Suppressor macrophage (primary cell): Measurements from ENCODE around the gene AFM.
"Not testable (repeated sequence)": the region's sequence is repeated elsewhere in the genome, so short reads cannot be mapped to it uniquely, and the experiment has no call there.

ENCODE experiments used
- DNase-seq, 4 experiments: peaks; one replicate each; pipeline ENCODE4 v3.0.0-alpha.2; 2020 to 2022

Gene AFM

DNA sequence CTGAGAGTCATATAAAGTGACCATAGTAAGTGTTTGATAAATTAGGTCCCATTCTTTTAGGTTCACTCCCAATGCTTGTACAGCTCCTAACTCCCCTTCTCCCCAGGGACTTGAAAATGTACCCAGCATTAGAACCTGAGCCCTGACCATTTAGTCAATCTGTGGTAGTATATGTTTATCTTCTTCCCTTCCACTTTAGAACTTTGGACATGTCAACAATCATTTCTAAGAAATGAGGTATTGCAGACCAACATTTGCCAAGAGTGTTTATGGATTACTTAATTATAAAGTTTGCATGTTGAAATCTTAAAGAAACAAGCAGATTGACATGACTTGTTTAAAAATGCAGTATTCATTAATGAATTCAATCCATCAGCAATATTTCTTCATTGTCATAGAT, 26.0 kb downstream of the AFM start:
- no peak for DNase-seq

DNA sequence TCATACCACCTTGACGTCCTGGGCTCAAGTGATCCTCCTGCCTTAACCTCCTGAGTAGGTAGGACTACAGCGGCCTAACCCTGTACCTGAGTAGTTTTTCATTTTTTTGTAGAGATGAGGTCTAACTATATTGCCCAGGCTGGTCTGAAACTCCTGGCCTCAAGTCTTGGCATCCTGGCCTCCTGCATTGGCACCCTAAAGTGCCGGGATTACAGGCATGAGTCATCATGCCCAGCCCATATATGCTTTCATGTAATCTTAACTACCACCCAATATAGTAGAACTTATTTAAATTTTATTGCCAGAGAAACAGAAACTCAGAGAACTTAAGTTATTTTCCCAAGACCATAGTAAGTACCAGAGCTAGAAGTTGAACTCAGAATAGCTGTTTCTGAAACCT, 27.1 kb downstream of the AFM start:
- DNase-seq = no peak

DNA sequence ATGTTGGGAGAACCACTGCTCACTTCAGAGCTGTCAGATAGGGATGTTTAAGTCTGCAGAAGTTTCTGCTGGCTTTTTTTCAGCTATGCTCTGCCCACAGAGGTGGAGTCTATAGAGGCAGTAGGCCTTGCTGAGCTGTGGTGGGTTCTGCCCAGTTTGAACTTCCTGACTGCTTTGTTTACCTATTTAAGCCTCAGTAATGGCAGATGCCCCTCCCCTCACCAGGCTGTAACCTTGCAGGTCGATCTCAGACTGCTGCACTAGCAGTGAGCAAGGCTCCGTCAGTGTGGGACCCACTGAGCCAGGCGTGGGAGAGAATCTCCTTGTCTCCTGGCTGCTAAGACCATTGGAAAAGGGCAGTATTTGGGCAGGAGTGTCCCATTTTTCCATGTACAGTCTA, 36.8 kb downstream of the AFM start:
- no peak for DNase-seq

DNA sequence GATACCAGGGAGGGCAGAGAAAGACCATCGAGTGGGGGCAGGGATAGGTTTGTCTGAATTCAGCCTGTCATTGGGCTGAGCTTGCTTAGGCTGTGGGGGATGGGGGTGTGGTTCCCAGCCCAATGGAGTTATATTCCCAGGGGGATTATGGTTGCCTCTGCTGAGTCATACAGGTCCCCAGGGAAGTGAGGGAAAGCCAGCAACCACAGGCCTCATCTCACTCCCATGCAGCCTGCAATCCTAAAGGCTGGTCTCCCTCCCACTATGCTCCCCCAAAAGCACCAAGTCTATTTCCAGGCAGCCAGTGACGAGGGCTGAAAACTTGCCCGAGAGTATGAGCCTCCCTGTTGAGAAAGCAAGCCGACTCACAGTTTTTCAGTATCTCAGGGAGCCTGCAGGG, 39.3 kb downstream of the AFM start:
- DNase-seq = no peak

DNA sequence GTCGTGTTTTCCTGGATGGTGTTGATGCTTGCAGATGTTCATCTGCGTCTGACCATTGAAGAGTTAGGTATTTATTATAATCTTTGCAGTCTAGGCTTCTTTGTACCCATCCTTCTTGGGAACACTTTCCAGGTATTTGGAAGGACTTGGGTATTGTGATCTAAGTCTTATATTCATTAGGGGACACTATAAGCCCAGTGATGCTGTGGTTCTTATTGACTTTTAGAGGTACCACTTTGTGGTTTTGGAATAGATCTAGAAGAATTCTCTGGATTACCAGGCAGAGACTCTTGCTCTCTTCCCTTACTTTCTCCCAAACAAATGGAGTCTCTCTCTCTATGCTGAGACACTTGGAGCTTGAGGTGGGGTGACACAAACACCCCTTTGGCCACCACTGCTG, 41.6 kb downstream of the AFM start:
- DNase-seq = no peak

DNA sequence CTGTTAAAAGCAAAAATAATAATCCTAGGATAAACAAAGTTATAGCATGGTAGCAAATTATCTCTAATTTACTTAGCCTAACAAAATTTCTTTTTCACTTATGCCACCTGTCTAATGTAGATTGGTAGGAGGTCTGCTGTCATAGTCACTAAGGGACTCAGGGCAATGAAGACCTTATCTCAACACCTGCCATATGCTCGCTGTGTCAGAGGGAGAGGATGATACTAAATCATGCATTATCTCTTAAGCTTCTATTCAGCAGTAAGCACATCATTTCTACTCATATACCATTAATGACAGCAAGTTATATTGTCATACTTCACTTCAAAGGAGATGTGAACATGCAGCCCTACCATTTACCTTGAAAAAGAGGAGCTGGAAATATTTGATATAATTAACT, 44.1 kb downstream of the AFM start:
- no peak for DNase-seq

DNA sequence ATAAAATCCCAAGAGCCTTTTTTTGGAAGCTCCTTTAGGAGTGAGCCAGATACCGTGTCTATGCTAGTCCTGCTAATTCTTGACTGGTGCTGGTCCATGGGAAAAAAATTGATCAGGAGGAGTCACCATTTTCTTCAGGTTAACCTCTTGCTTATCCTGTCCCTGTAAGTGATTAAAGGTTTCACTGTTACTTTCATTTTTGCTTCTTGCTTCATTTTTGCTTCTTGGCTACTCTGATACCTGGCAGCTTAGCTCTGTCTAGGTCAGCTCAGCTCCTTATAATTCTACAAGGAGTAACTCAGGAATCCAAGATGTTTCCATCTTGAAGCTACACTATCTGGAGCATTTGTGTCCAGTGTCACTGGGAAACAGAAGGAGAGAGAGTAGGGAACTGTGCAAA, 45.7 kb downstream of the AFM start:
- no peak for DNase-seq

DNA sequence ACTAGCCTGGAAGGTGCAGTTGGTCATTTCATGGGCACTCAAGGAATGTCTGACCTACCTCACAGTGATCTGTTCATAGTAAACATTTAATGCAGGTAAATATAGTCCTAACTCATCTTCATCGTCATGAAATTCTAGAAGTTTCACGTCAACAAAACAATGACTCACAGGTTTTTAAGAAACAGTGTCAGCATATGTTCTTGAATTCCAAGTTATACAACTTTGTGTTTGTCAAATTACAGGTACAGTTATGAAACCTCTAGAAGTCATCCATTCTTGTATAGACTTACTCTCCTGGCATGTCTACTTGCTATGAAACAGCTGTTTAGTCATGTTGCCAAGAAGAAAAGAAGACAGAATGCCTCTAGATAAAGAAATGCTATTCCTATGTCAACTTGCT, 46.6 kb downstream of the AFM start:
- no peak for DNase-seq

DNA sequence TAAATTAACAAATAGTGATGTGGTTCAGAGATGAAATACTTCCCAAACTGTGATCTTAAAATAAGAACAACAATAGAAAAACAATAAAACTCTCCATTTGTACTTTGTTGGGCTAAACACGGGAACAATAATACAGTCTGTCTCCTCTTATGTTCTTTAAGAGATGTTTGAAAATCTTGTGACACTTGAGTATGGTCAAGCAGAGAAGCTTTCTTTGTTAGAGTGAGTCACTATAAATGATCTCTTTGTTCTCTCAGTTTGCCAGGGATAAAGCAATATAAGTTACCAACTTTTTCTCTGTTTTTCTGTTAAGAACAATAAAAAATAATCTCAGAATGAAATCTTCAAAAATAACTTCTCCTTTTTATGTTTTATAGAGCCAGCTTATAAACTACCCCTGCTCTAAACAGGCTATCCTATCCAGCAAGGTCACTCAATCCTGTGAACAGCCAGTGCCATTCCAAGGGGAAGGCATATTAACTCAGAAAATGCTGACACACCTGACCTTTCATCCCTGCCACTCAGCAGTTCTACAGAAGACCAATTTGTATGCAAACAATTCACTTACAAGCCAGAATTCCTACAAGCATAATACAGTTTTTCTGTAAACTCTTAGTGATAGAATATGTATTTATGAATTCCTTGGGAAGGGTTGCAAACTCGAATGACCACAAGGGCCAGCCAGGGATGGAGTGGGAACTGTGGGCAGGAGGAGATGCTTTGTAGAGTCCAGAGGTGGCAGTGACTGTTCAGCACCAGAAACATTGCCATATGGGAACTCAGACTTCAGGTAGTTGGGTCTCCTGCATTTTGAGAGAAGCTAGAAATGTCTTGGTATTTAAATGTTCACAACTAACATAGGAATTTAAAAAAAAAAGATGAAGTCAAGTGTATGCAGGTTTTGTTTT, 52.2 kb downstream of the AFM start:
- no peak for DNase-seq

DNA sequence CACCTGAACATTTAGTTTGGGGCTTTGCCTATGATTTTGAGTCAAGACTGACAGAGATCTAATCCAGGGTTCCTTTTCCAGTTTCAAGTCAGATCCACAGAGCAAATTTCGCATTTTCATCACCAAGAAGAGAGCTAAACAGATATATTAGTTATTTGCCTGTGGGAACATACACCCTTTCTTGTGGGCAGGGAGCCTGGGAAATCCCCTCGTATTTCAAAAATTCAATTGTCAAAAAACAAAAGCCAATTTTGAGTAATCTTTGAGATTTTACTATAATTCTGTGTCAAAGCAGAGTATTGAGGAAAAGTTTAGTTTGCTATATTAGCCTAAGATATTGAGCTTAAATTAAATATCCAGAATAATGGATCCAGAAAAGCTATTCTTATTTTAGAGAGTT, 56.6 kb downstream of the AFM start:
- DNase-seq = no peak

DNA sequence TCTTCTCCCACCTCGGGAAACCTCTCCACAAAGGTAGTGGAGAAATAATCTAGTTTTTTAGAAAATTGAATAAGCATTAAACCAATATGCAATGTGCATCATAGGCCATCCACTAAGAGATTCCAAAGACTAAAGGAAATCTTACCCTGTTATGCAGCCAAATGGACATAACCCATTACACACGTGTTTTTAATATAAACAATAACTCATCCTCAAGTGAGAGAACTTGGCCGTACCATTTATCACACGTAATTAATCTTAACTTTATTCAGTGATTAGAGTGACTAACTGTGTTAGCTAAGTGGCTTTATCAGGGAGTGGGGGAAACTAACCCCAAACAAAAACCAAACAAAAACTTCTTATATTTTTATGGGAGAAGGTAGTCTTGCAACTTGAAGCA, 57.8 kb downstream of the AFM start:
- DNase-seq = no peak

DNA sequence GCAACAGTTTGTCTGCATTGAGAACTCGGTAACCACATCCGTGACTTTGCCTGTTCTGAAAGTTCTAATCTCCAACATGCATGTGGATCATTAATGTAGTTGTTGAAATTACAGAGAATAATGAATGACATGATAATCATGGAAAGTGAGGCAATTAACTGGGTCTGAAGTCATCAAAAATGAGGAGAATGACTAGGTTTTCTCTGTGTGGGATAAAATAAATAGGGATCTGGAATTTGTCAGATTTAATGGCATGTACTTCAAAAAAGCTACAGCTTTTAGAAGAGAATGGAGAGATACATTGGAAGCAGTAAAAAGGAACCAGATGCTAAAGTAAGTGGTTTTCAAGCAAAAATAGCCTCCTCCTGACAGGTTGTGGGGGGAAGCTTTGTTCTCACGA, 59.3 kb downstream of the AFM start:
- DNase-seq = no peak

DNA sequence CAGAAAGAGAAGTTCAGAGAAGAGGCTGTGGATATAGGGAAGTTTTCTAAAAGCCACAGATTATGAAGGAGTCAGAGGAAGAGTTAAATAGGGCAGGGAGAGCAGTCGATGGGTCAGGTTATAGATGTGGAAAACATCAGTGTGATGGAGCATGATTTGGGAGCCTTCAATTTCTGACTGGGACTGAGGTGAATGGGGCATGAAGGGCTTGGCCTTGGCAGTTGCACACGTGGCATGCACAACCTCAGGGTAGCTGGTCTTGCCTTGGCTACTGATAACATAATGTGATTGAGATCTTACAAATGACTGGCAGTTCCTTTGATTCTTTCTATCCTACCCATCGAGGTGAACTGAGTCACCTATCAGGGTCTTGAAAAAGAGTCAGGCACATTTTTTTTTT, 59.7 kb downstream of the AFM start:
- peak in 1 of 4 experiments; percentile 19 for DNase-seq

DNA sequence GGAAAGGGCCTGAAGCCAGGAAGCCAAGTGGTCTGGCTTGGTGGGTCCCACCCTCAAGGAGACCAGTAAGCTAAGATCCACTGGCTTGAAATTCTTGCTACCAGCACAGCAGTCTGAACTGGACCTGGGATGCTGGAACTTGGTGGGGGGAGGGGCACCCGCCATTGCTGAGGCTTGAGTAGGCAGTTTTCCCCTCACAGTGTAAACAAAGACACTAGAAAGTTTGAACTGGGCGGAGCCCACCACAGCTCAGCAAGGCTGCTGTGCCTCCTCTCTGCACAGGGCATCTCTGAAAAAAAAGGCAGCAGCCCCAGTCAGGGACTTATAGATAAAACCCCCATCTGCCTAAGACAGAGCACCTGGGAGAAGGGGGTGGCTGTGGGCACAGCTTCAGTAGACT, 63.1 kb downstream of the AFM start:
- DNase-seq = no peak

DNA sequence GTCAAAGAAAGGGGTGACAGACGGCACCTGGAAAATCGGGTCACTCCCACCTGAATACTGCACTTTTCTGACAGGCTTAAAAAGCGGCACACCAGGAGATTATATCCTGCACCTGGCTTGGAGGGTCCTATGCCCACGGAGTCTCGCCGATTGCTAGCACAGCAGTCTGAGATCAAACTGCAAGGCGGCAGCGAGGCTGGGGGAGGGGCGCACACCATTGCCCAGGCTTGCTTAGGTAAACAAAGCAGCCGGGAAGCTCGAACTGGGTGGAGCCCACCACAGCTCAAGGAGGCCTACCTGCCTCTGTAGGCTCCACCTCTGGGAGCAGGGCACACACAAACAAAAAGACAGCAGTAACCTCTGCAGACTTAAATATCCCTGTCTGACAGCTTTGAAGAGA, 69.3 kb downstream of the AFM start:
- DNase-seq = not testable (repeated sequence)
